Rectal smooth muscle tissue (tissue), 1 donor: ENCODE results near the gene LRRC8C.
"Not testable (repeated sequence)": the region's sequence is repeated elsewhere in the genome, so short reads cannot be mapped to it uniquely, and the experiment has no call there.

Experiments
- H3K27ac ChIP-seq: one replicate; pipeline ENCODE4 v1.7.0; 2013; ENCODE audit warnings: low read depth, low read length, inconsistent platforms
- H3K27me3 ChIP-seq: one replicate; pipeline ENCODE4 v1.7.0; 2013; ENCODE audit warnings: low read length; ENCODE audit not compliant: control insufficient read depth, insufficient read depth
- H3K36me3 ChIP-seq: one replicate; pipeline ENCODE4 v1.7.0; 2013; ENCODE audit warnings: low read length; ENCODE audit not compliant: control insufficient read depth, insufficient read depth
- H3K4me1 ChIP-seq: one replicate; pipeline ENCODE4 v1.7.0; 2013; ENCODE audit warnings: low read length; ENCODE audit not compliant: control insufficient read depth, insufficient read depth
- H3K4me3 ChIP-seq: one replicate; pipeline ENCODE4 v1.7.0; 2013; ENCODE audit warnings: low read length
- H3K9ac ChIP-seq: one replicate; pipeline ENCODE4 v1.7.0; 2013; ENCODE audit warnings: low read length

Gene LRRC8C

DNA sequence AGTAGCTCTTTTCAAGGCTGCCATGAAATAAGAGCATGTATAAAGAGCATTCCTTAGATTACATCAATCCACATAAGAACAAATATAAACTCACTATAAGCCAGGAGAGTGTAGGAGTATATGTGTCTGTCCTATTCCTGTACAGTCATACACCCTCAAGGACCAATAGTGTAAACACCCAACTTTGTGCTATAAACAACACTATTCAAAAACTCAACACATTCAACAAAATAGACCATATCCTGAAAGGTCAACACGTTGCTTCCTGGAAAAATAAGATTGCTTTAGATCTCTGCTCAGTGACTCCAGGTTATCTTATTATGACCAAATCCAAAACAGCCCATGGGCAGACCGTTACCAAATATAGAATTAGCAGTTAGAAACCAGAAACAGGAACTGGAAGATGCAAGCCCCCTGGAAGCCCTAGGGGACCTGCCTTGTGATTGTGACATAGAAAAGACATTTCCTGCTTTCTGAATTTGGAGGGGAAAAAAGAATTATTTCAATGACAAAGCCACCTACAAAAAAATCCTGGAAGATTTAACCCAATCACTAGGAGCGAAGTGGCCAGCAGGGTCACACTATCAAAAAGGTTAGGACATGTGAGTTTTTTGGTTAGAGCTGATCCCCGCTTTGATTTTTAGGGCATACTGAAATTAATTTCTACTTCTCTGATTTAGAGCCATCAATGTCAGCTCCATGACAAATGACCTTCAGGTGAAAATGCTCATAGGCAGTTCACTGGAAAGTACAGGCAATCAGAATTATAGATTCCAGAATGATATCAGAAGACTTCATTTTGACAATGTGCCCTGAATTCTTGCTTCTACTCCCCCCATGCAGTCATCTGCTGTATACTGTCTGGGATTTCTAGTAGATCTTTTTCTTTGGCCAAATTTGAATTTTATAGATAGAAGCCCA is 59.9 kb downstream of the LRRC8C start:
- Histone ChIP-seq H3K4me3 (no peak overlapping the region), H3K4me1 (peaks cover 2% of the 10 kb centered on the region), H3K36me3 (no peaks in the 10 kb centered on the region), H3K27ac (no peak overlapping the region), H3K9ac (no peak overlapping the region), H3K27me3 (no peaks in the 10 kb centered on the region)

DNA sequence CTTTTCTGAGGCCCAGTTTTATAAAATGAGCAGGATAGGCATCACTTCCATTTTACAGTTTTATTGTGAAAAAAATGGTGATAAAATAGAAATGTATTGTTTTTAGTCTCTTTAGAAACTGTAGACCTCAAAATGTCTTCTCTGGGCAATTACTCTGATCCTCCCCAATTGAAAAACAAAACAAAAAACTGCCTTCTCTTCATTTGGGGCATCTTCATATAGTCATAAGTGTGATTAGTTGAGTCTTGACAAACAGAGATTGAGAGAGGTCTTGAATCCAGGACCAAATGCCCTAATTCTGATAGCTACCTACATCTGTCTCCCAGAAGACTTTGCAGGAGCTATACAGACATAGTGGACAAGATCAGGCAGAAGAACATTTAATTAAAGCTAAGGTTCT is 62.9 kb downstream of the LRRC8C start:
- Histone ChIP-seq H3K4me1 (peaks cover 6% of the 10 kb centered on the region), H3K36me3 (no peaks in the 10 kb centered on the region), H3K27ac (no peak overlapping the region), H3K4me3 (no peak overlapping the region), H3K27me3 (no peaks in the 10 kb centered on the region), H3K9ac (no peak overlapping the region)

DNA sequence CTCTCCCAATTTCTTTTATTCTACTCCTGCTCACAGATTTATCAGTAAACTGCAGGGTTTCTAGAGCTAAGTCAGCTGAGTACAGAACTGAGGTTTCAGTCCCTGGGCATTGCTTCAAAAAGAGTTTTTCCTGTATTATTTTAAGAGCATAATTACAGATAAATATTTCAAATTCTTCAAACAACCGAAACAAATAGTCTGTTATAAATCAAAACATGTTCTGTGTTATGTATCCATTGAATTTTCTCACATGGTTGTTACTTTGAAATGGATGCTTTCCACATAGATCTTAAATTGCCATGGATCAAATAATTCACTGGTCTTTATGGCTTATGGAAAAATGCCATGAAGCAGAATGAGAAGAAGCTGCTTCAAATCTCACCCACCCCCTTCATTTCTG is 64.5 kb downstream of the LRRC8C start:
- Histone ChIP-seq H3K27me3 (no peaks in the 10 kb centered on the region), H3K27ac (no peak overlapping the region), H3K4me1 (peaks cover 6% of the 10 kb centered on the region), H3K36me3 (no peaks in the 10 kb centered on the region), H3K4me3 (no peak overlapping the region), H3K9ac (no peak overlapping the region)

DNA sequence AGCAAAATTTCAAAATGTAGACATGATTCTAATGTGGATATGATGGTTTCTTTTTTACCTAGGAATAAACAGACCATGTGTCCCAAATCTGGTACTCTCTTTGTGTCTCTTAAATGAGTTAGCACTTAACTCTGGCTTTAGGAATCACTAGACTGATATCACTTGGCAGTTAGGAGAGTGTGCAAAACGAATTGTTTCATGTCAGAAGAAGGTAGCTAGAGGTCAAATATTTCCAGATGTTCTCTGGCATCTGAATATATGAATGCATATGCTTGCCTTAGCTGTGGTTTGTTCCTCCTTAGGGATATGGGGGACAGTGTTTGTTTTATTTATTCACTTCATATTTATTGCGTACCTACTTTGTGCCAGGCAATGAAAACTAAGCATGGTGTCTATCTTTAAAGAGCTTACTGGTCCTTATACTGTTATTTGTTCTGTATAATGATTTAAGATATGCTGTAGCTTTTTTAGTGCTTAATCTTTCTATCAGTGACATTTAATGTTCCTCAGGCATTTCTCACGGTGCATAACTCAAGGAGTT is 65.2 kb downstream of the LRRC8C start:
- Histone ChIP-seq H3K4me1 (peaks cover 6% of the 10 kb centered on the region), H3K36me3 (no peaks in the 10 kb centered on the region), H3K9ac (no peak overlapping the region), H3K27ac (no peak overlapping the region), H3K27me3 (no peaks in the 10 kb centered on the region), H3K4me3 (no peak overlapping the region)

DNA sequence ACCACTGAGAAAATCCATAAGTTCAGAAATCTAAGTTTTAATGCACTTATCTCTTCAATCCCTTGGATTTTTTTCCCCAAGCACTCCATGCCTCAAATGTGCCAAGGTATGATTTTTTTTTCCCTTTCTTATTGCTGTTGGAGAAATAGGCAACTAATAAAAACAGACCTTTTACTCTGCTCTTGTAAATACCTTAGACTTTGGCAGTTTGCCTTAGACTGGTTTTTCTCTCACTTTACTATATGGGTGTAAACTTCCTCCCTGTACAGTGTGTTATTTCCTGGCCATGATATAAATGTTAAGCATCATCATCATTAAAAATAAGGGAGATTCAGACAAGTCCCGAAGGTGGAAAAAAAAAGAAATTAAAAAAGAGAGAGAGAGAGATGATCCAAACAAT is 65.7 kb downstream of the LRRC8C start:
- no peak overlapping the region for H3K4me3 ChIP-seq
- no peak overlapping the region for H3K9ac ChIP-seq
- H3K4me1 ChIP-seq = peaks cover 6% of the 10 kb centered on the region
- H3K36me3 ChIP-seq = no peaks in the 10 kb centered on the region
- H3K27ac ChIP-seq = no peak overlapping the region
- no peaks in the 10 kb centered on the region for H3K27me3 ChIP-seq

DNA sequence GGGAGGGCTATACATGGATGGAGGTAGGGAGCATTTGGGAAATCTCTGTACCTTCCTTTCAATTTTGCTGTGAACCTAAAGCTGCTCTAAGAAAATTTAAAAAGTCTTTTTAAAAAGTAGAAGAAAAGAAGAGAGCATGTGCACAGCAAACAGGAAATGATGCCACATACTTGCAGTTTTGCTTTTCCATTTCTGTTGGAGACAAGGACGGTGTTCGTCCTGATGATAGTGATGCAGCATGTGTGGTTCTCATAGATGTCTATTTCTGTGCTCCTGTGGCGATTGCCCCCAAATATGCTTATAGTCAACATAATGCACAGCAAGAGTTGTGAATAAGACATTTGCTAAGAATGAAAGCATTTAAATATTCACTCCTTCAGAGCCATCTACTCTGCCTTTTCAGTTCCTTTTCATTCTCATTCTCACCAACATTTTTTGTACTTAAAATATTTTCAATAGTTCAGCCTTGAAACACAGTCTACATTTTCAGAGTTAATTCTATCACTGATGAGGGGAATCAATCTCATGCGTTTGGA is 66.6 kb downstream of the LRRC8C start:
- Histone ChIP-seq H3K9ac (no peak overlapping the region), H3K27me3 (no peaks in the 10 kb centered on the region), H3K4me1 (peaks cover 6% of the 10 kb centered on the region), H3K27ac (no peak overlapping the region), H3K4me3 (no peak overlapping the region), H3K36me3 (no peaks in the 10 kb centered on the region)

DNA sequence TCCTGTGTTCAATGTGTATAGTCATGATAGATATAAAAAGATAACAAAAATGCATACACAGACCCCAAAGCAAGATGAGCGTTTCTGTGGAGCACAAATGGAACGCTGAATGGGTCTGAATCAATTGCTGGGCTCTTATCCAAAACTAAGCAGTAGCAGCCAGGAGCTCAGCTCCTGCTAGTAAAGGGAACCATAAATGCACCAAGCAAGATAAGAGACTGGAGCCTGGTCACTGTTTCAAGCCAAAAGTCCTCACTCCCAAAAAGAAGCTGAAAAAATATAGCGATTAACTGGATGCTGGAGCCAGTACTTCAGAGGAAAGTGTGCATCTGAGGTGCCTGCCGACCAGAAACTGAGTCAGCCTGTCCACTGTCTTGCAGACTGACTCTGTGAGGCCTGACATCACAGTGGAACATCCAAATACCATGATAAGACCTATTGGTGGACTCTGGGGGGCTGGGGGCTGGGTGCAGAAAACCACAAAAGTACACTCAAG is 68.9 kb downstream of the LRRC8C start:
- H3K9ac ChIP-seq = no peak overlapping the region
- H3K4me1 ChIP-seq = peaks cover 6% of the 10 kb centered on the region
- H3K36me3 ChIP-seq = no peaks in the 10 kb centered on the region
- H3K4me3 ChIP-seq = no peak overlapping the region
- H3K27ac ChIP-seq = no peak overlapping the region
- H3K27me3 ChIP-seq = no peaks in the 10 kb centered on the region

DNA sequence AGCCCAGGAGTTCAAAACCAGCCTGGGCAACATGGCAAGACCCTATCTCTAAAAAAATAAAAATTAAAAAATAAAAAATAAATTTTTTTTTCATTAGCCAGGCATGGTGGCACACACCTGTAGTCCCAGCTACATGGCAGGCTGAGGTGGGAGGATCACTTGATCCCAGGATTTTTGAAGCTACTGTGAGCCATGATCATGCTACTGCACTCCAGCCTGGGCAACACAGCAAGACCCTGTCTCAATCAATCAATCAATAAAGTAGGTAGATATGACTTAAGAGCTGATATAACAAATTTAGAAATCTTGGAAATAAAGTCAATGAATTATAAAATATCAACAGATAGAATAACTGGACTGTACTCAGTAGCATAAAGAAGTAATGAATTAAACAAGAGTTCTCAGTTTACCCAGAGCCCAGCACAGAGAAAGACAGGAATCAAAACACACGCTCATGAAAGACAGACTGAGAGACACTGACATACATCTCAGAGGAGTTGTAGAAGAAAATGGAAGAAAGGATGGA is 69.7 kb downstream of the LRRC8C start:
- Histone ChIP-seq H3K27ac (no peak overlapping the region), H3K27me3 (no peaks in the 10 kb centered on the region), H3K4me1 (peaks cover 5% of the 10 kb centered on the region), H3K9ac (no peak overlapping the region), H3K4me3 (no peak overlapping the region), H3K36me3 (no peaks in the 10 kb centered on the region)

DNA sequence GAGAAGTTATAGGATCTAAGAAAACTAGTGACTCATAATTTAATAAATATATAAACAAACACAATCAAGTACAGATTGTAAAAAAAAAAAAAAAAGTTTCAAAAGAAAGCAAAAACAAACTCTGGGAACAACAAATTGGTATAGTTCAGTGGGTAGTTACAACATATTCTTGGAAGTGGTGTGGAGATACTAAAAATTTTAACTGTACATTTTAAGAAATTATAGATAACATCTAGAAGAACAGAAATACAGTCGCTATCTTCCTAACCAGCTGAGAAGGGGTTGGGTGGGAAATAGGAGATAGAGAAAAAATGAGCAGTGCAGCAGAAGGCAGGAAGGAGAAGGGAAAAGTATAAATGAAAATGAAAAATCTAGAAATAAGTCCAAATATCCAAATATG is 70.5 kb downstream of the LRRC8C start:
- no peaks in the 10 kb centered on the region for H3K4me1 ChIP-seq
- H3K36me3 ChIP-seq = no peaks in the 10 kb centered on the region
- H3K4me3 ChIP-seq = no peak overlapping the region
- H3K9ac ChIP-seq = no peak overlapping the region
- no peaks in the 10 kb centered on the region for H3K27me3 ChIP-seq
- no peak overlapping the region for H3K27ac ChIP-seq

DNA sequence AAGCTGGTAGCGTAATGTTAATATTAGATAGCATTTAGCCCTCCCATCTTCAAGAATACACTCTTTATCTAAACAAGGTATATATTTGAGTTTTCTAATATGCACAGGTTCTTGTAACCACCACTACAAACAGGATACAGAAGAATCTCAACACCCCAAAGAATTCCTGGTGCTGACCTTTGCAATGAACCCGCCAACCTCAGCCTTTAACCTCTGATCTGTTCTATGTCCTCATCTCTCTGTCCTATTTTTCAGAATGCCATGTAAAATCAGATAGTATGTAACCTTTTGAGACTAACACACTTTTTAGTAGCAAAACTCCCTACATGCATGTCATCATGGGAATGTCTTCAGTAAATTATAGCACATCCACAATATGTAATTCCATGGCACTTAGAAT is 71.1 kb downstream of the LRRC8C start:
- H3K9ac ChIP-seq = no peak overlapping the region

DNA sequence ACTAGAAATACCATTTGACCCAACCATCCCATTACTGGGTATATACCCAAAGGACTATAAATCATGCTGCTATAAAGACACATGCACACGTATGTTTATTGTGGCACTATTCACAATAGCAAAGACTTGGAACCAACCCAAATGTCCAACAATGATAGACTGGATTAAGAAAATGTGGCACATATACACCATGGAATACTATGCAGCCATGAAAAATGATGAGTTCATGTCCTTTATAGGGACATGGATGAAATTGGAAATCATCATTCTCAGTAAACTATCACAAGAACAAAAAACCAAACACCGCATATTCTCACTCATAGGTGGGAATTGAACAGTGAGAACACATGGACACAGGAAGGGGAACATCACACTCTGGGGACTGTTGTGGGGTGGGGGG is 72.0 kb downstream of the LRRC8C start:
- H3K36me3 ChIP-seq = not testable (repeated sequence)

More for the DNA sequence above, 71.1 kb downstream of the LRRC8C start:
- H3K4me1 ChIP-seq = no peaks in the 10 kb centered on the region
- H3K27ac ChIP-seq = no peak overlapping the region
- no peaks in the 10 kb centered on the region for H3K27me3 ChIP-seq
- H3K36me3 ChIP-seq = no peaks in the 10 kb centered on the region
- no peak overlapping the region for H3K4me3 ChIP-seq

DNA sequence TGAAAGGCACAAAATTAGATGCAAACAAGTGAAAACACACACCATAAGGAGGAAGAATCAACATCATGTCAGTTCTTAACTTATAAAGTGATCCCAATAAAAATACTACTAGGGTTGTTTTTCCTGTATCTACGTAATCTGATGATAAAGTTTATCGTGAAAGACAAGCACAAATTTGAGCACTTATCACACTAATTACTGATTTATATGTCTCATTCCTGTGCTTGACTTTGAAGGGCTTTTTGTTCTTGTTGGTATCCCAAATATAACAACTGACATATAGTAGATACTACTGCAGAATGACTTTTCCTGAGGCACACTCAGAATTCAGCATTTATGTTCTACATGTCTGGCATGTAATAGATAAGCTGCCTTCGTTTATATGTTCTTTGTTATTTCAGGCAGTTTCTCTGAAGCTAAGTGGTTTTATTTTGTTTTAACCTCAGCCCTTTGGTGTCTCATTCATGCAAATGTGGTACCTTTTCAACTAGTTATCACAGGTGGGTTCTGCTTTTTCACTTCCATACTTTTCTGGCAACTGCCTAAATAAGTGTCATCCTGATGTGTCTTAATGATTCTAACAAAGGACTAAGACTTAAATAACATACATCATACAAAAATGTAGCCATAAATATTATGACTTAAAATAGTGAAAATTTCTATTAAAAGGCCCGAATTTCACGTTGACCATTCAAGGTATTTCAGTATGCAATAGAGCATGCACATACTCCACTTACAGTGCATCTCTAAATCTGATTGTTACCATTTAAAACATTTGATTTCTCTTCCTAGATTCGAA is 73.2 kb downstream of the LRRC8C start:
- no peak overlapping the region for H3K27ac ChIP-seq

More for the DNA sequence above, 72.0 kb downstream of the LRRC8C start:
- H3K27ac ChIP-seq, H3K9ac ChIP-seq, H3K4me1 ChIP-seq, H3K27me3 ChIP-seq, H3K4me3 ChIP-seq: not testable (repeated sequence)

More for the DNA sequence above, 73.2 kb downstream of the LRRC8C start:
- H3K36me3 ChIP-seq = no peaks in the 10 kb centered on the region
- no peak overlapping the region for H3K4me3 ChIP-seq
- no peaks in the 10 kb centered on the region for H3K27me3 ChIP-seq
- H3K9ac ChIP-seq = no peak overlapping the region
- H3K4me1 ChIP-seq = no peaks in the 10 kb centered on the region
